DOHH2 (cell line): ENCODE results near the gene MACROD2.

ENCODE experiments used
- H3F3A ChIP-seq: fragments of 200-600 bp; sonication (generic), shearing (Covaris generic); 2 replicates; pipeline ENCODE4 v1.6.0; 2016; ENCODE audit warnings: antibody characterized with exemption, mild to moderate bottlenecking; ENCODE audit not compliant: control insufficient read depth, insufficient read depth
- H3K27ac ChIP-seq: fragments of 200-600 bp; sonication (generic); 2 replicates; pipeline ENCODE4 v1.5.1; 2014; ENCODE audit warnings: low read depth, mild to moderate bottlenecking, low read length, moderate library complexity
- H3K27me3 ChIP-seq: fragments of 200-600 bp; sonication (generic); 2 replicates; pipeline ENCODE4 v1.6.1; 2014; ENCODE audit warnings: mild to moderate bottlenecking, low read length, mixed read lengths; ENCODE audit not compliant: control insufficient read depth
- H3K36me3 ChIP-seq: fragments of 200-600 bp; sonication (generic); 2 replicates; pipeline ENCODE4 v1.6.1; 2014; ENCODE audit warnings: mild to moderate bottlenecking, low read length, moderate library complexity, mixed read lengths; ENCODE audit not compliant: control insufficient read depth
- H3K4me1 ChIP-seq: fragments of 200-600 bp; sonication (generic); 2 replicates; pipeline ENCODE4 v1.6.1; 2014; ENCODE audit warnings: mild to moderate bottlenecking, low read length, mixed read lengths; ENCODE audit not compliant: control insufficient read depth
- H3K4me2 ChIP-seq: fragments of 200-600 bp; sonication (generic); 2 replicates; pipeline ENCODE4 v1.6.0; 2014; ENCODE audit warnings: mild to moderate bottlenecking, low read length, moderate library complexity
- H3K4me3 ChIP-seq: fragments of 200-600 bp; sonication (generic); 2 replicates; pipeline ENCODE4 v1.5.1; 2014; ENCODE audit warnings: mild to moderate bottlenecking, low read length, mixed read lengths
- H3K79me2 ChIP-seq: fragments of 200-600 bp; sonication (generic); 2 replicates; pipeline ENCODE4 v1.6.1; 2014; ENCODE audit warnings: mild to moderate bottlenecking, low read length, mixed read lengths; ENCODE audit not compliant: control insufficient read depth
- H3K9me2 ChIP-seq: fragments of 200-600 bp; sonication (generic); replicated peaks from 2 replicates; pipeline ENCODE4 v1.6.1; 2014; ENCODE audit warnings: mild to moderate bottlenecking, low read length, mixed read lengths; ENCODE audit not compliant: control insufficient read depth
- H3K9me3 ChIP-seq: fragments of 200-600 bp; sonication (generic); 2 replicates; pipeline ENCODE4 v1.6.1; 2014; ENCODE audit warnings: antibody characterized with exemption, low read length, mixed read lengths; ENCODE audit not compliant: control insufficient read depth, insufficient read depth
- H4K20me1 ChIP-seq: fragments of 200-600 bp; sonication (generic); 2 replicates; pipeline ENCODE4 v1.6.0; 2014; ENCODE audit warnings: low read depth, mild to moderate bottlenecking, antibody characterized with exemption, low read length, moderate library complexity; ENCODE audit not compliant: control insufficient read depth, insufficient read depth
- EZH2phosphoT487 ChIP-seq: fragments of 200-600 bp; sonication (generic); IDR thresholded peaks from 2 replicates; pipeline ENCODE4 v1.6.1; 2017; ENCODE audit warnings: borderline replicate concordance, mild to moderate bottlenecking, antibody characterized with exemption, low read length, moderate library complexity, mixed read lengths
- TF ChIP-seq, protein P1 (sequence below): fragments of 200-600 bp; sonication (generic); IDR thresholded peaks from one replicate; pipeline ENCODE4 v1.5.1; 2014; ENCODE audit warnings: antibody characterized with exemption, mild to moderate bottlenecking, low read depth, low read length; ENCODE audit not compliant: poor library complexity, severe bottlenecking

MACROD2 gene

DNA sequence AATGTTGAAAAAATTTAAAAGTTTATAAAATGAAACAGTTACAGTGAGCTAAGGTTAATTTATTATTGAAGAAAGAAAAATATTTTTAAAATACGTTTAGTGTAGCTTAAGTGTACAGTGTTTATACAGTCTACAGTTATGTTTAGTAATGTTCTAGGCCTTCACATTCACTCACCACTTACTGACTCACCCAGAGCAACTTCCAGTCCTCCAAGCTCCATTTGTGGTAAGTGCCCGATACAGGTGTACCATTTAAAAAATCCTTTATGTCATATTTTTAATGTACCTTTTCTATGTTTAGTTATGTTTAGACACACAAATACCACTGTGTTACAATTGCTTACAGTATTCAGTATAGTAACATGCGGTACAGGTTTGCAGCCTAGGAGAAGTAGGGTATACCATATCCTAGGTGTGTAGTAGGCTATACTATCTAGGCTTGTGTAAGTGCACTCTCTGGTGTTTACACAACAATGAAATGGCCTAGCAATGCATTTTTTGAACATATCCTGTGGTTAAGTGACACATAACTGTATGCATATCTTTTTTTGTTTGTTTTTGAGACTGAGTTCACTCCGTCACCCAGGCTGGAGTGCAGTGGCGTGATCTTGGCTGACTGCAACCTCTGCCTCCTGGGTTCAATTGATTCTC lies 315.8 kb downstream of the MACROD2 start:
- H3K9me3 ChIP-seq: no peaks in the 10 kb centered on the region
- no peaks in the 10 kb centered on the region for H3K4me1 ChIP-seq
- H3F3A ChIP-seq: no peaks in the 10 kb centered on the region
- H3K9me2 ChIP-seq: no peaks in the 10 kb centered on the region
- H3K4me3 ChIP-seq: no peak overlapping the region
- no peak overlapping the region for H3K4me2 ChIP-seq
- H3K27ac ChIP-seq: no peak overlapping the region
- H3K27me3 ChIP-seq: no peaks in the 10 kb centered on the region
- no peaks in the 10 kb centered on the region for H3K36me3 ChIP-seq
- H4K20me1 ChIP-seq: no peaks in the 10 kb centered on the region
- TF ChIP-seq EZH2phosphoT487: no peak
- TF ChIP-seq, protein P1, sequence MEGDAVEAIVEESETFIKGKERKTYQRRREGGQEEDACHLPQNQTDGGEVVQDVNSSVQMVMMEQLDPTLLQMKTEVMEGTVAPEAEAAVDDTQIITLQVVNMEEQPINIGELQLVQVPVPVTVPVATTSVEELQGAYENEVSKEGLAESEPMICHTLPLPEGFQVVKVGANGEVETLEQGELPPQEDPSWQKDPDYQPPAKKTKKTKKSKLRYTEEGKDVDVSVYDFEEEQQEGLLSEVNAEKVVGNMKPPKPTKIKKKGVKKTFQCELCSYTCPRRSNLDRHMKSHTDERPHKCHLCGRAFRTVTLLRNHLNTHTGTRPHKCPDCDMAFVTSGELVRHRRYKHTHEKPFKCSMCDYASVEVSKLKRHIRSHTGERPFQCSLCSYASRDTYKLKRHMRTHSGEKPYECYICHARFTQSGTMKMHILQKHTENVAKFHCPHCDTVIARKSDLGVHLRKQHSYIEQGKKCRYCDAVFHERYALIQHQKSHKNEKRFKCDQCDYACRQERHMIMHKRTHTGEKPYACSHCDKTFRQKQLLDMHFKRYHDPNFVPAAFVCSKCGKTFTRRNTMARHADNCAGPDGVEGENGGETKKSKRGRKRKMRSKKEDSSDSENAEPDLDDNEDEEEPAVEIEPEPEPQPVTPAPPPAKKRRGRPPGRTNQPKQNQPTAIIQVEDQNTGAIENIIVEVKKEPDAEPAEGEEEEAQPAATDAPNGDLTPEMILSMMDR: no peak
- no peaks in the 10 kb centered on the region for H3K79me2 ChIP-seq

DNA sequence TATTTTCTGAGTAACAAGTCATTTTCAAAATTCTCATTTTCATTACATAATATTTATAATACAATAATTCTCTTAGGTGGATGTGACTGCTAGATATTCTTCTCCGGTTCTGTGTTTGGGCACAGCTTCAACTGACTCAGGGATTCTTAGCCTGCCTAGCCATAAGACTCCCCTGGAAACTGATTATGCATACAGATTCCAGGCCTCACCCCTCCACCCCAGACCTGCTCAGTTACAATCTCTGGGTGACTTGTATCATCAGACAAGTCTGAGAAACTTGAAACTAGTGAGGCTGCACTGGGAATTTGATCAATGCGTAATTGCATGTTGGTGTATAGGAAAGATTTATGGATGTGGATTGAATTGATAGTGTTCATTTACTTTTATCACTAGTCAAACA lies 316.7 kb downstream of the MACROD2 start:
- no peaks in the 10 kb centered on the region for H3K27me3 ChIP-seq
- no peaks in the 10 kb centered on the region for H4K20me1 ChIP-seq
- no peaks in the 10 kb centered on the region for H3F3A ChIP-seq
- no peaks in the 10 kb centered on the region for H3K36me3 ChIP-seq
- H3K9me3 ChIP-seq: no peaks in the 10 kb centered on the region
- H3K4me3 ChIP-seq: no peak overlapping the region
- no peaks in the 10 kb centered on the region for H3K4me1 ChIP-seq
- no peaks in the 10 kb centered on the region for H3K9me2 ChIP-seq
- H3K79me2 ChIP-seq: no peaks in the 10 kb centered on the region
- TF ChIP-seq, protein P1: no peak
- TF ChIP-seq EZH2phosphoT487: no peak
- H3K27ac ChIP-seq: no peak overlapping the region
- no peak overlapping the region for H3K4me2 ChIP-seq

DNA sequence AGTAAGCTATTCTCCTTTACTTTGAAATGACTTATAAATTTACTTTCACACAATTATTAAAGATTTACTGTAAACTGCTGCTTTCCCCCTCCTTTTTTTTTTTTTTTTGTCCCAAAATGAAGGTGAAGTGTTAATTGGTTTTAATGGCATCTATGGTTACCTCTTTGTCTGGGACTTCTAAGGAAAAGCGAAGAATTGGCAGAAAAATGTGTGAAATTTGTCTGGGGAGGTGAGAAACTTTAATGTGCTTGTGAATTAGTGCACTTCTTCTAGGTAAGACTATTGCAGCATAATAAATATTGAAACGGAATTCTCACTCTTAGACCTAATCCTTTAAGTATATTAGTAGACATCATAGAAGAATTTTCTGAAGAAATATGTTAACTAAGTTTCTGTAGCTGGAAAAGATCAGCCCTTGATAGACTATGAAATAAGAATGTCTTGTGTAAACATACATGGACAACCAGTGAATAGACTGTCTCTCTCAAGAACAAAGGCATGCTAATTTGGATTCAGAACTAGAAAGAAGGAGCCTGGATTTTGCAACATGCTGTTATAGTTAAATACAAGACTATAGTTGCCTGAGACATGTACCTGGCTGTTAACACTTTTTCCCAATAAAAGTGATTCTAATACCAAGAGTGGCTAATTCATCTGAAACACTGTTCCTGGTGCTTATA lies 318.2 kb downstream of the MACROD2 start:
- Histone ChIP-seq H3K36me3 (no peaks in the 10 kb centered on the region), H3K9me3 (no peaks in the 10 kb centered on the region), H3F3A (no peaks in the 10 kb centered on the region), H4K20me1 (no peaks in the 10 kb centered on the region), H3K4me2 (no peak overlapping the region), H3K27ac (no peak overlapping the region), H3K4me3 (no peak overlapping the region), H3K79me2 (no peaks in the 10 kb centered on the region), H3K4me1 (no peaks in the 10 kb centered on the region), H3K9me2 (no peaks in the 10 kb centered on the region), H3K27me3 (no peaks in the 10 kb centered on the region)
- no peak for TF ChIP-seq EZH2phosphoT487
- TF ChIP-seq, protein P1: no peak
